Right lung (tissue), 5 donors: ENCODE measurements around the gene DRG1. TPM values are rescaled to one million over a fixed set of nuclear protein-coding genes. Genes with fewer than 3 reads are reported as not detected.
"Not testable (repeated sequence)": the region's sequence is repeated elsewhere in the genome, so short reads cannot be mapped to it uniquely, and the experiment has no call there.

Experiments
- DNase-seq, 2 donors: peaks; one replicate each; pipeline ENCODE4 v3.0.0-alpha.2; 2013
- polyA plus RNA-seq, 5 donors: library from polyadenylated mRNA; unstranded; fragments of 120-200 nt; gene quantifications; one replicate each; pipeline versions ENCODE4 v1.2.1 to v1.2.3, GENCODE V29; 2013; ENCODE audit warnings: inconsistent platforms in 1 of 5, low replicate concordance in 1 of 5; ENCODE audit not compliant: insufficient read length in 5 of 5, insufficient read depth in 1 of 5

Gene DRG1
- polyA plus RNA-seq, 5 donors: 68.9 to 85.8 (median 73.5) TPM

DNA sequence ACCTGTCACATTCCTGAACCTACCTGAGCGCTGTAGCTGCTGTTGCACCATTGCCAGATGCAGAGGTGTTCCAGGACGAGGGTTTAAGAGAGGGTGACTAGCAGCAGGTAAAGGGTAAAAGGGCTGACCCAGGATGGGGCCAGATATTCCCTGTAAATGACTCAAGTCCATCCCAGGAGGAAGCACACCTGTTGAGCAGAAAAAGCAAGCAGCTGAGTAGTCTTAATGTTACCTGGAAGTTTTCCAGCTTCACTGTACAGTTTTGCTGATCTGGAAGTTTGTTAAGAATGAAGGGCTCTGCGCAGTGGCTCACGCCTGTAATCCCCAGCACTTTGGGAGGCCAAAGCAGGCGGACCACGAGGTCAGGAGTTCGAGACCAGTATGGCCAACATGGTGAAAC, 41.3 kb downstream of the DRG1 start:
- no peak for DNase-seq

DNA sequence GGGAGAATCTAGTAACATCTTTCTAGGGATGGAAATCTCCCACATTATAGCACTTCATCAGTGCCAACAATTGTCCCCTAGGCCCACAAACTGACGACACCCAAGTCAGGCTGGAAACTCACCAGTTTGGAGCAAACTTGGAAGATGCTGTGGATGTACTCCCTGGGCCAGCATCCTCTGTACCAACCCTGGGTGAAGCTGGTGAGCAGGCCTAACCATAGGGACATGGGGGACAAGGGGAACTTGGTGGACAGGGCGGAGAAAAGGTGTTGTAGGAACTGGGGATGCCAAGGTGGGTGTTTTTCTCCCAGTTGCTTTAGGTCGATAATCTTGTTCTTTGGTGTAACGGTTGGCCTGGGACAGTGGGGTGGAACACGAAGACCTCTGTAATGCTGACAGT, 42.2 kb downstream of the DRG1 start:
- DNase-seq: no peak

DNA sequence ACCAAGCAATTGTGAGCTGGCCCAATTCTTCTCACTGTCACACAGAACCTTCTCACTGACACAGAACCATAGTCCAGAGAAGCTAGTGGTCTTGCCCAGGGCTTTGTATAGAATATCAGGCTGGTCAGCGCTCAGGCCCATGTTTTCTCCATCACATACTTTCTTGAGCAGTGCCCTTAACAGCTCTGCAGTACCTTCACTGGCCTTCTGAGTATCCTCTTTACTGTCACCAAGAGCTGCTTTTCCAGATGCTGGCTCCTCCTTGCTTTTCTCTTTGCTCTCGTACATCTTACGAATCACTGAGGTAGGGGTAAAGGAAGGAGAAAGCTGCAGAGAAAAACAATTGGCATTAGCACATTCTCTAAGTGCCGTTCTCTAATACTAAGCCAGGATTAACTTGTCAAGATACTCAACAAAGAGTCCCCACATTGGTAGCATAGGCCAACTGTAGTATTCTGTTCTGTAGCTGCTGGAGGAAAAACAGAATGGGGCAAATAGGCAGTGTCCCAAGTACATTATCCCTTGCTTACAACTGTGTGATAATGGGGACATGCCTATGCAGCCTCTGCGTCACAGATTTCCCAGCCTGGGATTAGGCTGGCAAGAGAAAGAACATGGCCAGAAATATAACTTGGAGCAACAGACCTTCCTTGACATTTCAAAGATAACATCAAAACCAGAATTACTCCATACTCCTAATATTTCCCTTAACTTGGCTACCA, 43.5 kb downstream of the DRG1 start:
- DNase-seq: no peak

DNA sequence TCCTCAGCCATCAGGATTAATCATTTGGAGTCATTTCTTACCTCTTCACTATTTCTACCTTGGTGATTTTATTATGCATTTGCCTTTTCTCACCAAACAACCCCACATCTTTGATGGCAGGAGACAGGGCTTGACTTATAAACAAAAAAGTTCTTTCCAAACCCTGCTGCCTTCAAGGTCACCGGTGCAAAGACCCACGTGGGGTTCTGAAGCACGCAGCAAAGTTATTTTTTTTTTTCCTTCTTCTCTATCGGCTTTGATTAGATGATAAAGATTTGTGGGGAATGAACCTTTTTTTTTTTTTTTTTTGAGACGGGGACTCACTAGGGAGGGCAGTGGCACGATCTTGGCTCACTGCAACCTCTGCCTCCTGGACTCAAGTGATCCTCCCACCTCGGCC, 44.1 kb downstream of the DRG1 start:
- DNase-seq: no peak

DNA sequence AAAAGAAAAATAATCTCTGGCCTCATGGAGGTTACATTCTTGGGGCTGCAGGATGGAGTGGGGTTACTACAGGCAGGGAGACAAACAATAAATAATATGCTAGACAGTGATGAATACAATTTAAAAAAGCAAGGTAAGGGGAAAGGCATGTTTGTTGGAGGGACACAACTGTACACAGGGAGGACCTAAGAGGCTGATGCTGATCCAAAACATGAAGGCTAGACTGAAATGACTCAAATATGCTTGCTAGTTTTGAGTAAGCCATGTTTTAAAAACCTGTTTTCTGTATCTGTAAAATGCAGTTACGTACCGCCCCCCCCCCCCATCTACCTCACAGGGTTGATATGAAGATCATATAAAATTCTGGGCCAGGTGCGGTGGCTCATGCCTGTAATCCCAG, 46.2 kb downstream of the DRG1 start:
- DNase-seq: no peak

DNA sequence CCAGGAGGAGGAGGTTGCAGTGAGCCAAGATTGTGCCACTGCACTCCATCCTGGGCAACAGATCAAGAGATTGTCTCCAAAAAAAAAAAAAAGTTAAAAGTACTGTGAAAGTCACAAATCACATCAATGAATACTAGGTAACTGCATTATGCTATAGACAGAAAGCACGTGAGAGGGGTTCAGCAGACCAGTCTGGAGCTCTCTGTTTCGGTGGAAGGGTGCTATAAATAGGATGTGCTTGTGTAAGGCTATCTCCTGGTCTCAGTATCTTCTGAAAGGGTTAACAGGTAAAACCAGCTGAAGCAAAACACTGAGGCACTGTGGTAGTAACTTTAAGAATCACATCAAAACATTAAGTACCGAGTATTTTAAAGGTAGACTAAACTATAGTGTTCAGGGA, 46.8 kb downstream of the DRG1 start:
- no peak for DNase-seq

DNA sequence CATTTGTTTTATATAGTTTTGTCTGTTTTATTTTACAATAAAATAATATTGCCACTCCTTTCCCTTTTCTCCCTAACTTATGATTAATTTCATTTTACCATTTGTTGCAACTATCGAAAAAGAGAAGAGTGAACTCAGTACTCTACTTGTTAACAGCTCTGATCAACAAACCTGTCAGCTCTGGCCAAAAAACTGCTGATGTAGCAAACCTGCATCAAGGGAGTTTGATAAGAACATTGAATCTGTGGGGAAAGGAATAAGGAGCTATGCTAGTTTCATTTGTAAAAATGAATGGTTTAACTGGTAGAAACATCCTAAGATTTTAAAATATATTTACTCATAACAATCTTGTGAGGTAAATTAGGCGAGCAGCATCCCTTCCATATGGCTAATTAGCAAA, 47.4 kb downstream of the DRG1 start:
- DNase-seq: no peak

DNA sequence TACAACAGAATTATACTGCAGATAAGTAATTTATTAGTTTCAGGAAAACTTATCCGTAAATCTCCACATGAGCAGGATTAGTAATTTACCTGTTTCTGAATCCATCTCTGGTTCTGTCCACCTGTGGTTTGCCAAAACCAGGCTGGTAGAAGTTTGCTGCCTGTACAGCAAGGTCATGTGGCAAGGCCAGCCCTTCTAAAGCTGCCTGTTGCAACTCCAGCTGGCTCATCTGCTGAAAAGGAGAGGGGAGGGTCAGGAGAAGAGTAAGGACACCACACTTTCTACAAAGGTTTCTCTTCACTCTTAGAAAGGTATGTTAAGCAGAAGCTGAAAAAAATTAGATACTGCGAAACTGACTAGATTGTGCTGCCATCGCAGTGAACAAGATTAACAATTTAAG, 47.9 kb downstream of the DRG1 start:
- DNase-seq: no peak

DNA sequence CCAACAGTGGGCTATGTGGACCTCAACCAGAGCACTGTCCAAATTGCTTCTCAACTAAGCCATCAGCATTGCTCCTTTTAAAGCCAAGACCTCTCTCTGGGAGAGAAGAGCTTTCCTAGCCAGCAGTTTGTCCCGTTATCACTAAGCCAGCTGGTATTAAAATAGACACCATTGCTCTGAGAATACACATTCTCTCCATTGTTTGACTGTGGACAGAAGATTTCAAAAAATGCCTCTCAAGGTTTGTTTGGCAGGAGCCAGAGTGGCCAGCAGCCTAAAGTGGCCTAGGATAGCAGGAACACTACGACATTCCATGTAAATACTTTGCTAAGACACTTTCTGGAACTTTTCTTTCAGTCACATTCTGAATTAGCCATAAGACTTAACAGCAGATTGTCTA, 49.0 kb downstream of the DRG1 start:
- no peak for DNase-seq

DNA sequence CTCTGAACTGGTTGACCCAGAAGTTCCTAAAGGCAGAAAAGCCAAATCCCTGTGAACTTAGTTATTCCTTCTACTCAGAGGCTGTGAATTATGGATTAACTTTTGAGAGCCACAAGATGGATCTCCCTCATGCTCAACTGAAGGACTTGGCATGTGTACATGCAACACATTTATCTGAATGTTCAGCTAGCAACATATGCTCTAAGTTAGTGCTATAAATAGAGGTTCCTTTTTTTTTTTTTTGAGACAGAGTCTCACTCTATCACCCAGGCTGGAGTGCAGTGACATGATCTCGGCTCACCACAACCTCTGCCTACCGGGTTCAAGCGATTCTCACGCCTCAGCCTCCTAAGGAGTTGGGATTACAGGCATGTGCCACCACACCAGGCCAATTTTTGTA, 50.1 kb downstream of the DRG1 start:
- DNase-seq: no peak

DNA sequence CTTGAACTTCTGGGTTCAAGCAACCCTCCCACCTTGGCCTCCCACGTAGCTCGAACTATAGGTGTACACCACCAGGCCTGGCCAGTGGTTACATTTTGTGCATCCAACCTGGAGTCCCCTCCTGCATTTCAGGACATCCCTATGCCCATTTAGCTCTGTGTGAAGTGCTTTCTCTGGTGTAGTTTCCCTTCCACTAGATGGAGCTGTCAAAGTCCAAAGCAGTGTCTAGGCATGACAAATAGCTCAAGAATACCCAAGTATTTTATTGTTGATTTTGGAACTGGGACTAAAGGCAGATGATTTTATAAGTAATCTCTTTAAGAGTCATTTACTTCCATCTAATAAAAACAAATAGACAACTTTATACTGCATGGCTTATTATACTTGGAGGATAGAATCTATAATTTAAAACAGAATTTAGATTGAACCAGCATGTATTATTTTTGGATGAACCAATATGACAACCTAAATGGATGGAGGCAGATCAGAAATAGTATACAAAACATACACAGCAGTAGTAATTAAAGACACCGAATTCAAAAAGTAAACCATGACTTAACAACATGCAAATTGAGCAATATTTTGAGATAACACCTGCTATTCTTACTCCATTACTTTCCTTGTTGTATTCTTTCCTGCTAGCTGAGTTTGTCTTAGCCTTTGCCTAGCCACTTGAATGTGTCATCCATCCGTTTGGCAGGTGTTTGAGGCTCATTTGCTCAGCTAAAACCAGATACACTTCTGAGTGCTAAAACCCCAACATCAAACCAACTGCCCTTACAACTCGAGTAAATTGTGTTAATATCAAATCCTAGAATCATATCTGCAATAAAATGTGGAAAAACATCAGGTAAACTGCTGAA, 52.5 kb downstream of the DRG1 start:
- peak in 1 of 2 donors; percentile 2 for DNase-seq

DNA sequence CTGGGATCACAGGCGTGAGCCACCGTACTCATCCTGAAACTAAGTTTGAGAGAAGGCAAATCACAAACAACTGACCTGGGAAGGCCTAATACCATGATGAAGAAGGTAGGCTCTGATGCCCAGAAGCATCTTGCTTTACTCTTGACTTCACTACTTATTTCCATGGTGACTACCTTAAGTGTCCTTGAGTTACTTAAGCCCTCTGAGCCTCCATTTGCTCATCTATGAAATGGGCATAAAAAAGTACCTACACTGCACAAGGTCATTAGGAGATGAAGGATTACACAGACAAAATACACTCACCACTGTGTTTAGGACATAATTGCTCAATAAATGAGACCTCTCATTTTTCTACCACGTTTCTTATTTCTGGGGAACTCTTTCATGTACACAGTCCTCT, 62.3 kb downstream of the DRG1 start:
- no peak for DNase-seq

DNA sequence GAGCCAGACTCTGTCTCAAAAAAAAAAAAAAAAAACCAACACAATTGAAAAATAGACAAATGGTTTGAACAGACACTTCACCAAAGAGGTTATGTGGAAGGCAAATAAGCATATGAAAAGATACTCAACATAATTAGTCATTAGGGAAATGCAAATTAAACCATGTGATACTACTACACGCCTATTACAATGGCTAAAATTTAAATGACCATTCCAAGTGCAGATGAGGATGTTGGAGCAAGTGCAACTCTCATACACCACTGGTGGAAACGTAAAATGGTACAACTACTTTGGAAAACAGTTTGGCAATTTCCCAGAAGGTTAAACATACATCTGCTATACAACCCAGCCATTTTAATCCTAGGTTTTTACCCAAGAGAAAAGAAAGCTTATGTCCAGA, 65.9 kb downstream of the DRG1 start:
- DNase-seq: no peak

DNA sequence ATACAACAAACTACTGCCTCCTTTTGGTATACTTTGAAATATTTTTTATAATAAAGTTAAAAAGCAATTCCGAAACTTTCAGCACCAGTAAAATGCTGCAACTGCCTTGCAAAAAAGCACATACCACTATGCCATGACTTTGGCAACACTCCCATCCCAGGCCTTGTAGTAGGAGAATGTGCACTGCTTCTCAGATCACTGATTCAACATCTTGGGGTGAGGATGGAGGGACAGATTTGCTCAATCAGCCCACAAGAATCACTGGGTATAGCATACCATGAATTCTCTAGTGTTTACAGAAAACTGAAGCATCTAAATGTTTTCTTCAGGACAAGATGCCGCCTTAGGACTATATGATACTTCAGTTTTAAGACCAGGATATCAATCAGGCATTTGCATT, 75.3 kb downstream of the DRG1 start:
- DNase-seq: no peak

DNA sequence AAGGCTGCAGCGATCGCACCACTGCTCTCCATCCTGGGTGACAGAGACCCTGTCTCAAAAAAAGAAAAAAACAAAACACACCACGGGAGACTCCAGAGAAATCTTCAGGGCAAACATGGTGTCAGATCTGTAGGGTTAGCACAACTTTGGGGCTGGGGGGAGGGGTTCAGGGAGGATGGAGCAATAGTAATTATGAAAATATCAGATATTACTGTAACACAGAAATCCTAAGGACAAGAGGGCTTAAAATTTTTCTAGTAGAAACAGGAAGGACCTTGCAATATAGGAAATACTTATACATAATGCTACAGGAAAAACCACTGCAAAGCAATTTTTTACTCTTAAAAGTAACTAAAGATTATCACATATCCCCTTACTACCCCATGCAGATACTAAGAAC, 76.4 kb downstream of the DRG1 start:
- no peak for DNase-seq

DNA sequence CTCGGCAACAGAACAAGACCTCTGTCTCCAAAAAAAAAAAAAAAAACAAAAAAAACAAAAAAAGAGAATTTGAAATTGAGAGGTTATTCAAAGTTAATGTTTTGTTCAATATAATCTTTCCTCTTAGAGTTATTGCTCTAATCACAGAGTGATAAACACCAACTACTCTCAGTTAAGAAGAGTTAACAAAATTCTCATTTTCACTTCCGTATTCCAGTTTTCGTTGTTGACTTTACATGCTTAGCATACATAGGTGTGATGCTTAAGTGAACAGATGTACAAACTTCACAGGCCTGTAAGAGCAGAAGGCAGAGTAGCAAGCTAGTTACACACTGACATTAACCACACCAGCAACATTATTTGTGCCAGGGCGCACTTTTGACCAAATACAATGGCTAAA, 77.9 kb downstream of the DRG1 start:
- DNase-seq: no peak

DNA sequence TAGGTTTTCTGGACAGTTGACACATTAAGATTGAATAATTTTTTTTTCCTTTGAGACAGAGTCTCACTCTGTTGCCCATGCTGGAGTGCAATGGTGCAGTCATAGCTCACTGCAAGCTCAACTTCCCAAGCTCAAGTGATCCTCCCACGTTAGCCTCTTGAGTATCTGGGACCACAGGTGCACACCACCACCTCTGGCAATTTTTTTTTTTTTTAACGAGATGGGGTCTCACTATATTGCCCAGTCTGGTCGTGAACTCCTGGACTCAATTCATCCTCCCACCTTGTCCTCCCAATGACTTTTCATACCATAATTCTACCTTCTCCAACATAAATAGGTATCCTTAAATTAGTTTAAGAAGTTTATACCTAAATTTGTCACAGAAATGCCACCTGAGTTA, 81.7 kb downstream of the DRG1 start:
- no peak for DNase-seq

DNA sequence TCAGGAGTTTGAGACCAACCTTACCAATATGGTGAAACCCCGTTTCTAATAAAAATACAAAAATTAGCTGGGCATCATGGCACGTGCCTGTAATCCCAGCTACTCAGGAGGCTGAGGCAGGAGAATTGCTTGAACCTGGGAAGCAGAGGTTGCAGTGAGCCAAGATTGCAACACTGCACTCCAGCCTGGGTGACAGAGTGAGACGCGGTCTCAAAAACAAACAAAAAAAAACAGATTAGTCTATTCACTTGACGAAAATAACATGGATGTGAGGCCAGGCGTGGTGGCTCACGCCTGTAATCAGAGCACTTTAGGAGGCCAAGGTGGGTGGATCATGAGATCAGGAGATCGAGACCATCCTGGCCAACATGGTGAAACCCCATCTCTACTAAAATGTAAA, 83.1 kb downstream of the DRG1 start:
- DNase-seq: not testable (repeated sequence)

Other genes with a start within 250 kb of the DRG1 start
- gene RNF185, start 239.4 kb upstream of the DRG1 start, polyA plus RNA-seq: 10 to 100 TPM; 35.3 to 40.7 (median 36.5) TPM
- gene LIMK2, start 187.3 kb upstream of the DRG1 start, polyA plus RNA-seq: 10 to 100 TPM; 43.0 to 58.9 (median 47.5) TPM
- 10 to 100 TPM; 11.5 to 13.2 (median 12.0) TPM for gene PIK3IP1, start 107.1 kb upstream of the DRG1 start, polyA plus RNA-seq
- gene PATZ1, start 53.3 kb upstream of the DRG1 start, polyA plus RNA-seq: 10 to 100 TPM; 58.9 to 76.5 (median 65.2) TPM
- 10 to 100 TPM; 39.7 to 50.2 (median 45.6) TPM for gene EIF4ENIF1, start 90.2 kb downstream of the DRG1 start, polyA plus RNA-seq
- gene SFI1, start 96.9 kb downstream of the DRG1 start, polyA plus RNA-seq: 10 to 100 TPM; 28.9 to 37.5 (median 30.5) TPM